Chondrocyte (in vitro differentiated cells): ENCODE measurements around the gene GRK2. TPM values are rescaled to one million over a fixed set of nuclear protein-coding genes. Genes with fewer than 3 reads are reported as not detected.

Experiments used
- DNase-seq: peaks from one replicate; pipeline ENCODE4 v3.0.0; 2021; ENCODE audit warnings: mixed read lengths, low spot score
- H3K27ac Mint-ChIP-seq: one replicate; pipeline ENCODE4 v1.8.0; 2021; ENCODE audit warnings: mild to moderate bottlenecking, moderate library complexity, mixed read lengths; ENCODE audit not compliant: unreplicated experiment
- H3K27me3 Mint-ChIP-seq: 2 replicates; pipeline ENCODE4 v1.8.0; 2021; ENCODE audit warnings: low read depth, mixed read lengths
- H3K36me3 Mint-ChIP-seq: 2 replicates; pipeline ENCODE4 v1.8.0; 2021; ENCODE audit warnings: low read depth, mixed read lengths
- H3K4me1 Mint-ChIP-seq: 2 replicates; pipeline ENCODE4 v1.8.0; 2021; ENCODE audit warnings: low read depth, mild to moderate bottlenecking, mixed read lengths
- H3K4me3 Mint-ChIP-seq: one replicate; pipeline ENCODE4 v1.8.0; 2021; ENCODE audit warnings: mild to moderate bottlenecking, moderate library complexity, mixed read lengths; ENCODE audit not compliant: unreplicated experiment
- H3K9me3 Mint-ChIP-seq: 2 replicates; pipeline ENCODE4 v1.8.0; 2021; ENCODE audit warnings: low read depth, mixed read lengths
- CTCF ChIP-seq: fragments of 200-600 bp; sonication (generic); IDR thresholded peaks from 2 replicates; pipeline ENCODE4 v1.5.0; 2021; ENCODE audit warnings: antibody characterized with exemption, mild to moderate bottlenecking, moderate library complexity
- total RNA-seq: library from RNA; stranded (reverse); gene quantifications from 3 replicates; pipeline ENCODE4 v1.2.1, GENCODE V29; 2021

The GRK2 gene
- total RNA-seq, 1 donor from 2014 or later = 38.3 TPM

DNA sequence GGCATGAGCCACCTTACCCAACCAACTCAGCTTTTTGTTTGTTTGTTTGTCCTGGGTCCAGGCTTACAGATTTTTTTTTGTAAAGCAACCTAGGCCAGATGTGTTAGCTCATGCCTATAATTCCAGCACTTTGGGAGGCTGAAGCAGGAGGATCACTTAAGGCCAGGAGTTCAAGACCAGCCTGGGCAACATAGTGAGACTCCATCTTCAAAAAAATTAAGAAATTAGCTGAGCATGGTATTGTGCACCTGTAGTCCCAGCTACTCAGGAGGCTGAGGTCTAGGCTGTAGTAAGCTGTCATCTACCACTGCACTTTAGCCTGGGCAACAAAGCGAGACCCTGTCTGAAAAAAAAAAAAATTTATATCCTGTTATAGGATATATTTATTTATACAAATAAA lies 28.7 kb upstream of the GRK2 start:
- DNase-seq = no peak
- Mint-ChIP-seq H3K36me3 (no peaks in the 10 kb centered on the region), H3K4me1 (peaks cover 38% of the 10 kb centered on the region), H3K4me3 (no peak overlapping the region), H3K27me3 (no peaks in the 10 kb centered on the region), H3K27ac (no peak overlapping the region), H3K9me3 (no peaks in the 10 kb centered on the region)
- no peak for TF ChIP-seq CTCF

DNA sequence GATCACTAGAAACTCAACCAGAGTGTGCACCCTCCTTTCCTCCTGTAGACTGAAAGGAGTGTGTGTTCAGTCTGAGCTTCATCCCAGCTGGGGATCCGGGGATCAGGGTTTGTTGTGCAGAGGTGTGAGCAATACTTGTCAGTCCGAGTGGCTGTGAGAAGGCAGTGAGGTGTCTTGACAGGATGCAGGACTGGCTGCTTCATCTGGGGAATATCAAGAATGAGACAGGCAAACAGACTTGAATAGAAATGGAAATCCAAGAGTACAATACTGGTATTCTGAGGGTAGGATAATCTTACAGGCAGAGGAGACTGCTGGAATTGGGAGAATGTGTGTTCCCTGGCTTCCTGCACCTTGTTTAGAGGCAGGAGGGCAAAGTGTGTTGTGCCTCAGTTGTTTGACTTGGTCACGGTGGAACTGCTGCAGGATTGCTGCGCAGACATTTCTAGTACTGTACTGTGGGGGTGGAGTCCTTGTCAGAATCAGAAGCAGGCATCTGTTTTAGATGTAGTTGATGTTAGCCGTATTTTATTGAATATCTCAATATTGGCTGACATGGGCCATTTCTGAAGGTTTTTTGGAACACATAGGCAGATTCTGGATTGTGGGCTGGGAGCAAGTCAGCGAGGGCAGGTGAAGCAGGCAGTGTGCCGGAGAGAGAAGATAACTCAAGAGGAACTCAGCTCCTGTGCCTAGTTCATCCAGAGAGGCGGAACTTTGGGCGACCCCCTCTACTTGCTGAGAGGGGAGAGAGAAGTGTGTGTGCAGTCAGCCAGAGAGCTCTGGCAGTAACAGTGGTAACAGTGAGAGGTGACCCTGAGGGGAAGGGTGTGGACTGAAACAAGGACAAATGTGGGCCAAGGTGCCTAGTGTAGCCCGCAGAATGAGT lies 27.1 kb upstream of the GRK2 start:
- Mint-ChIP-seq H3K27me3 (no peaks in the 10 kb centered on the region), H3K4me1 (peaks cover 45% of the 10 kb centered on the region), H3K36me3 (peaks cover 7% of the 10 kb centered on the region), H3K27ac (peak overlapping the region; percentile 99), H3K9me3 (no peaks in the 10 kb centered on the region), H3K4me3 (peak overlapping the region; percentile 99)
- no peak for TF ChIP-seq CTCF
- DNase-seq = no peak

GRCh38 chr11:67239783-67240575 lies 26.3 kb upstream of the GRK2 start:
- Mint-ChIP-seq H3K9me3 (no peaks in the 10 kb centered on the region), H3K27ac (peak overlapping the region; percentile 99), H3K4me3 (peak overlapping the region; percentile 99), H3K27me3 (no peaks in the 10 kb centered on the region), H3K36me3 (peaks cover 11% of the 10 kb centered on the region), H3K4me1 (peaks cover 45% of the 10 kb centered on the region)
- peak; percentile 54 for TF ChIP-seq CTCF
- DNase-seq = peak; percentile 99

GRCh38 chr11:67240576-67241389 lies 25.5 kb upstream of the GRK2 start:
- TF ChIP-seq CTCF = no peak
- H3K4me3 Mint-ChIP-seq = peak overlapping the region; percentile 99
- DNase-seq = no peak

More at GRCh38 chr11:67240576-67241389, 25.5 kb upstream of the GRK2 start:
- H3K27me3 Mint-ChIP-seq = no peaks in the 10 kb centered on the region
- peak overlapping the region; percentile 99 for H3K27ac Mint-ChIP-seq
- H3K4me1 Mint-ChIP-seq = peaks cover 45% of the 10 kb centered on the region
- H3K9me3 Mint-ChIP-seq = no peaks in the 10 kb centered on the region
- peaks cover 18% of the 10 kb centered on the region for H3K36me3 Mint-ChIP-seq
